Astrocyte (in vitro differentiated cells and primary cell): ENCODE data around the gene PLXNB2.

Experiments
- CTCF ChIP-seq: IDR thresholded peaks from 2 replicates; pipeline ENCODE4 v1.5.1; 2011; ENCODE audit warnings: low read depth, mild to moderate bottlenecking, inconsistent platforms, low read length, moderate library complexity; ENCODE audit not compliant: insufficient read depth
- EZH2 ChIP-seq: IDR thresholded peaks from 2 replicates; pipeline ENCODE4 v1.6.1; 2012; ENCODE audit warnings: mild to moderate bottlenecking, low read length, inconsistent platforms; ENCODE audit not compliant: insufficient read depth

DNA sequence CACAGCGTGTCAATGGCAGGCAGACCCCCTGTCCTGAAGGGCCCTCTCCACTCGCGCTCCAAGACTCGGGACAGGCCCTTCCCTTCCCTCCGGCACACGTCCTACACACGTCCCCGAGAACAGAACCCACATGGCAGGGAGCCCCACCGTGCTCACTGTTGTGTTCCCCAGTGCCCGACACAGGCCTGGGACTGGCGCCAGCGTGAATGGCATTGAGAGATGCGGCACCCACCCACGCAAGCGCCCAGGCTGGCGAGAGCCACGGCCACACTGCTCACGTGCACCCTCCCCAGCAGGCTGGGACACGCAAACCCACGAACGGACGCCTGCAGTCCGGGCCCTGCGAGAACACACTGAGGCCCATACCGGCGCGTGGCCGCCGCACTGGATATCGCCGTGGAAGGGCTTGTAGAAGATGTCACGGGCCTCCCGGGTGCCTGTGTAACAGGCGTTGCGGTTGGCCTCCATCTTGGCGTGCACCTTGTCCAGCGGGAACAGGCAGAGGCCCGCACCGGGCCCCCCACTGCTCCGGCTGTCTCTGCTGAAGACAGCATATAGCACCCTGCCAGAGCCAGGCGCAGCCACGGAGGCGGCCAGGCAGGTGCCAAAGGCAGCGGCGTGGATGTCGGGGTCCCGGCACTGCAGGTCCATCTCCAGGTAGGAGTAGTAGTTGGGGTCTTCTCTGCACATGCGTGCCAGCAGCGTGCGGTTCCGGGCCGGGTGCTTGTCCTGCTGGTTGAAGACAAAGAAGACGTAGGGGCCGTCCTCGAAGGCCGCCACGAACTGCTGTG, 18.1 kb downstream of the PLXNB2 start:
- no peak for TF ChIP-seq CTCF
- TF ChIP-seq EZH2 = no peak
